GM19463 (cell line): ENCODE results near the gene GPR34.
"Not testable (repeated sequence)": the region's sequence is repeated elsewhere in the genome, so short reads cannot be mapped to it uniquely, and the experiment has no call there.

Experiments
- ATAC-seq: cut with Tn5 transposase; IDR thresholded peaks from one replicate; pipeline ENCODE4 v1.9.1; 2021; ENCODE audit warnings: mild to moderate bottlenecking, moderate library complexity; ENCODE audit not compliant: unreplicated experiment

The GPR34 gene, protein sequence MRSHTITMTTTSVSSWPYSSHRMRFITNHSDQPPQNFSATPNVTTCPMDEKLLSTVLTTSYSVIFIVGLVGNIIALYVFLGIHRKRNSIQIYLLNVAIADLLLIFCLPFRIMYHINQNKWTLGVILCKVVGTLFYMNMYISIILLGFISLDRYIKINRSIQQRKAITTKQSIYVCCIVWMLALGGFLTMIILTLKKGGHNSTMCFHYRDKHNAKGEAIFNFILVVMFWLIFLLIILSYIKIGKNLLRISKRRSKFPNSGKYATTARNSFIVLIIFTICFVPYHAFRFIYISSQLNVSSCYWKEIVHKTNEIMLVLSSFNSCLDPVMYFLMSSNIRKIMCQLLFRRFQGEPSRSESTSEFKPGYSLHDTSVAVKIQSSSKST

DNA sequence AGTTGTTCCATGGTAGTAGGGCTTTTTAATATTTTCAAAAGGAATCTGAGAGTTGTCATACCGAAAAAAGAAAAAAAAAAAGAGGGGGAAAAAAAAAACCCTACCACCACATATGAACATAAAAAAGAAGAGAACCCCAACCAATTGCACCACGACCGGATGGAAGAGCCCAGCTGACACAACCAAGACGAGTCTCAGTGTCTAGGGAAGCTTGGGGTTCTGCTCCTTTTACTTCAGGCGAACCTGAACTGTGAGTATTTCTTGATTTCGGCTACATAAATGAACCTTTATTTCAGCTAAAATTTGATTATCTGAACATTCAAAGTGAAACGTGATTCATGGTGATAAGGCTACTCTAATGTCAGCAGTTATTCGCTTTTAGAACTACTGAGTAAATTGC, at the start of gene GPR34:
TSS of gene GPR34 (plus strand) at position 139 of the 400 bp plus-strand sequence. CDS start 6,661 bp downstream, outside the sequence.
- no peak for ATAC-seq

DNA sequence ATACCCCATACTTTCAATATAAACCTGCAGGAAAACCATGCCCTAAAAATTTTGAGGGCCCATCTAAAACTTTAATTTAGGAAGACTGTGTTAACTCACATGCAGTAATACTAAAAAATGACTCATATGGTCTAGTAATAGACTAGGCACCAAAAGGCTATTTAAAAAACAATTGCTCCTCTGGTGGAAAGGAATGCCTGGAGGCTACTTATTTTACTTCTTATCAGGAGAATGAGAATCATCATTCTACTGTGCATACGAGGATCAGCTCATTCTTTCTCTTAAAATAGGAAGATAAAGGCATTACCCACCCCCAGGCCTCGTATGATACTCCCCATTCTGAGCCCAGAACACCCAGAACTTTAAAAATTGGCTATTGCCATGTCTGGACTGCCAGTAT, 42.6 kb upstream of the GPR34 start:
- ATAC-seq, result not testable (repeated sequence)

DNA sequence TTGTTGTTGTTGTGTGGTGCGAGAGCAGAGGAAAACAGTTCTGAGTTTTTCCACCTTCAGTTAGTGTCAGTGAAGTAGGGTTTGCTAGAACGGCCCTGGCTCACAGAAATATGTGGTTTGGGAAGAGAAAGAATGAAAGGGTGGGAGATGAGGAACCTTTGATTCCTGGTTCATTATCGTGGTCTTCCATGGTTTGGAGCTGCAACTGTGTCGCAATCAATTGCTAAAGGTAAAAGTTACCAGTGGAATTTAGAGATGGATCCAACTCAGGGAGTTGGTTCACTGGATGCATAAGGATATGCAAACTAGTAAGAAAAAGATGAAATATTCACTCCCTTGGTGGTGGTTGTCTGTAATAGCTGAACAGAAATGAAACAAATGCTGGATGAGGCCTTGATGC, 35.6 kb upstream of the GPR34 start:
- ATAC-seq, result no peak

DNA sequence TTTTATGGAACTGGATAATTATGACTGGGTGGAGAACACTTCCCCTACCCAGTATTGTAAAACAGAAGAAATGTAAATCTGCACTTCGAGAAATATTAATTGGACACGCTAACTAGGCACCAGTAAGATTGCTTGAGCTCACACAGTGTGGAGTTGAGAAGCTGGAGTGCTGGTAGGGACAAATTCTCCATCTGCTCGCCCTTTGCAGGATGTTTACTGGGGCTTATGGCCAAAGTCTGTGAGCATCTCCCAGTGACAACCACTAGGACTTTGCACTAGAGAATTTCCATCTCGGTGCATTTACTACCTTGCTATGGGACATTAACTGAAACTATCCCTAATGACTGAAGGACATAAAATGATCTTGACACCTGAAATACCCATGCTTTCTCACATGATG, 33.7 kb upstream of the GPR34 start:
- ATAC-seq, result no peak

DNA sequence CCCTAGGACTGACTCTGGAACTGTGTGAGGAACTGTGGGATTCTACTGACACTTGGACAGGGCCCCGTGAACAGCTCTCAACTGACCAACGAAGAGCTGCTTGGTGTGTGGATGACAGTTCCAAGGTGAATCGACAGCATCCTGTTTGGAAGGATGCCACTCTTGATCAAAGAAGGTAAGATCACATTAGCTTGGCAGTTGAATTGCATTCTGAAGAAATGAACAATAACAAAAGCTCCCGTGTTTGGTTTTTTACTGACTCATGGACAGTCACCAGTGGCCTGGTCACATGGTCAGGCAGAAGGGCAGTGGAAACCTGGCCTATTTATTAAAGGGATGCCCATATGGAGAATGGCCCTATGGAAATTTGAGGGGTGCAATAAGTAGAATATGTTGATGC, 33.1 kb upstream of the GPR34 start:
- no peak for ATAC-seq

DNA sequence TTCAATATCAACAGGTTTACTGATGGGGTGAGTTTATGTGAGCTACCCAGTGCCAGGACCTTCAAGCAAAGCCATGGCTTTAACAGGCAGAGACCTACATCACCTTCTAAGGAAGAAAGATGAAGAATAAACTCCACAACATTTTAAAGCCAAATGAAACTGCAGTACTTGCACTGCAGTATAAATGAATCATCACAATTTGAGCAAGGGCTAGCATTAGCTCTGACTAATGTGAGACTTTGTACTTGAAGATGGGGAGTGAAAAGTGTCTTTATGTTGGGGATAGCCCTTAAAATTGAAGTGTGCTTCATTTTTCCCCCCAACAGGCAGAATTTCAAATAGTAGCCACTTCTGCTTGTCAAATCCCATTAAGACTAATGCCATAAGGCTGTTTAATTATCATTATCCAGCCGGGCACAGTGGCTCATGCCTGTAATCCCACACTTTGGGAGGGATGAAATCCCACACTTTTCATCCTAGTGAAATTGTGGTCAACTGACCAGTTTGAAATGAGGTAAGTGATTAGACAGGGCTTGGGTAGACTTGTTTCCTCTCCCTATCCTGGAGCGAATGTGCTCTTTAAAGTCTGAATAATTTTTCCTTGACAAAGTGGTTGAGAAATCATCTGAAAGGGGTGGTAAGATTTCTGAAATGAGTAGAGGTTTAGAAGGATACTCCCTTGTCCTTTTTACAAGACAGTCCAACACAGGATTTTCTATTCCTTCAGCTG, 27.2 kb upstream of the GPR34 start:
- no peak for ATAC-seq

DNA sequence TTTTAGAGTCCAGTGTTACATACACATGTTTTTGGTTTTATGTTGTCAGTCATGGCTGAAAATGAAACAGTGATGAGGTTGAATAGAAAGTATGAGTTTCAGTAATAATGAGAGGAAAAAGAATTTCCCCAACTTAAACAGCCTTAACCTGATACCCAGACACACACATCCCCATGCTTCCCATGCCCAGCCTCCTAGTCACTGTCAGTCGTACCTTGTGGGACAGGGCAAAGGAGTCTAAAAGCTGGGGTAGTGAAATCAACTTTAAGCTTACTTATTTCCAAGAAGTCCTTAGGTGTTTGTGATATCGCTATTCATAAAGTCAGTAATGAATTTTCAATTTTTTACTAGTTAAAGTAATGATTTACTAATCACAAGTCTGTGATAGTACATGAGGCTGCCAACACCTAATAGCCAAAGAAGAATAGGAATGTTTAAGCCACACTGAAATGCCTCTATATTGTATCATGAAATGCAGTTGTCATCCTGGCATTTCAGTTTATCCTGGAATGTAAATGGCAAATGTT, 24.3 kb upstream of the GPR34 start:
- peak; percentile 83 for ATAC-seq

DNA sequence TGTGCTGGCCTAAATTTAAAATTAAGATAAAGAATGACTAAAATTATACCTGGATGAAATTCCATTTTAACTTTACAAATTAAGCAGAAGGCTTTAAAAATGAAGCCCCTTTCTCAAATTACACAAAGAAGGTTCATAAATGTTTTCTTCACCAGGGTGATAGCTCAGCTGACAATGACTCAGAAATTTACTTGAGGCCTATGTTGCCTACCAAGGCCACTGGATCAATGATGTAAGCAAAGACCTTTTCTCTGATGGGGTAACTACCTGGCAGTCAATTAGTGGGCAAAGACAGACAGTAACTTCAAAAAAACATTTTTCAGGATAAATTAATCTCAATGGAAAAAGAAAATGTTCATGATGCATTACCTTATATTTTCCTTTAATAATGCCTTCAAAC, 23.9 kb upstream of the GPR34 start:
- ATAC-seq, result no peak

DNA sequence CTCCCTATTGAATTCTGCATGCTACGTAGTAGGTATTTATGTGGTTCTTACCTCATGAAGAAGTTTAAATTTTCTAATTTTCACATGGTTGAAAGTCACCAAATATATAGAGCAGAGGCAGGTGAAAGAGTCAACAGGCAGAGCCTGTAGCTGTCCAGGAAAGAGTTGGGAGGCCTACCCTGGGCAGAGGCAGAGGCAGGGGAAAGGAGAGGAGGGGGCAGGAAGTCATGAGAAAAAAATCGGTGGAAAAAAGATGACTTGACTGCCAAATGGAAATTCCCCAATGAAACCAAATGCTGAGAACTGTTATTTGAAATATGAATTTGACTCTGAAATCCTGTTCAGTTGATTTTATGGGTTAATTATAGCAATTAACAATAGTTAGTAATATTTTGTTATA, 23.1 kb upstream of the GPR34 start:
- ATAC-seq, result no peak

DNA sequence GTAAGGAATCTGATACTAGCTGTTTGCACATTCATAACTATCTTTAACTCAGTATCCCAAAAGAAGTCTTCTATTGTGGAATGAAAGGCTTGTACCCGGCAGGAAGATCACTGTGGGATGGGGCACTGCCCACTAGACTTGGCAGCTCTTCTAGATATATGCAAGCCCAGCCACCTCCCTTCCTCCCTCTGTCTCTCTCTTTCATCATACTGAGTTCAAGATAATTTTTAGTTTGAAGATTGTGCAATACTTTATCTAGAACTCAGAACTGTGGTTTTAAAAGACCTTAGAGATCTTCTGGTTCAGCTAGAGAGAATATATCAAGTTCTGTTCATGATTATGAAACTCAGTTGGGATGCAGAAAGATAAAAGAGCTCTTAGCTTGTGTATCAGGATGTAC, 22.5 kb upstream of the GPR34 start:
- ATAC-seq, result no peak

DNA sequence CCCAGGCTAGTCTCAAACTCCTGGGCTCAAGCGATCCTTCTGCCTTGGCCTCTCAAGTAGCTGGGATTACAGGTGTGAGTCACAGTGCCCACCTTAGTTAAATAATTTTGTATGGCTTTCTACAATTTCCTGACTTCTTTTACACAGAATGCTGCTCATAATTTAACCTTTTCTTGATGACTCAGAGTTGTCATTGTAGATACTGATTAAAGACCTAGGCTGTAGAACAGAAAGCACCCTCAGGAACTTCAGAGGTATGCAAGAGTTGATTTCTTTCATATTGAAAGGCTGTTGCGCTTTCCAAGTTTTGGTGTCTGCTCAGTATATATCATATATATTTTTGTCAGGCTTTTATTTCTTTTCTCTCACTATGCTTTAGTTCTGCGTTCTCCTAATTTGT, 21.1 kb upstream of the GPR34 start:
- no peak for ATAC-seq

DNA sequence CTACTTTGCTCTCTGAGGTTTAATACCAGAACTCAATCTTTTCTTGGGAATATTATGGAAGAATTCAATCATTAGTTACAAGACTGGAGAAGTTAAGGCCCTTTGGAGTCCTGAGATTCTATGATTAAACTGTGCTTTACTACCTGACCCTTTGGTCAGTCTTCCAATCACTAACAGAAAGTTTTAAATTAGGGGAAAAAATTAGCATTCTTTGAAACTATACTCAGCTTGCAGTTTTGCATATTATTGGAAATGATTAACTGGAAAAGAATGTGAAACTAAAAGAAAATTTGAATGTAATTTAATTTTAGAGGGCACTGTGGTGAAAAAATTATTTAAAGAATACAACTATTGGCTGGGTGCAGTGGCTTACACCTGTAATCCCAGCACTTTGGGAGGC, 18.7 kb upstream of the GPR34 start:
- ATAC-seq, result no peak

DNA sequence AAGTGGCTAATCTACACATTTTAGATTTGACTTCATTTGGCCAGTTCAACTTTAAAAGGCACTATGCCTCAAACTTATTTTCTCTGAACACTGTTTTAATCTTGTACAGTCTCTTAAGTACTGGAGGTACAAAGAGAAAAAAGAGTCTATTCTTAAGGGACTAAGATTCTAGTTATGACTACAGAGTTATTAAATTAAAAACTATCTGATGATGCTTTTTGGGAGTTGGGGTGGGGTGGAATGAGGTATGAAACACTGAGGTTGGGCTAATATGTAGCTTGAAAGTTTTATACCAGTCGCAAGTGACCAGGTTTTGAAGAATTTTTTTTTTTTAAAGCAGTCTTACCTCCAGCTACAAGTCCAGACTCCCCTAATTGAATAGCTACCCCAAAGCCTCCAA, 17.7 kb upstream of the GPR34 start:
- ATAC-seq, result no peak

DNA sequence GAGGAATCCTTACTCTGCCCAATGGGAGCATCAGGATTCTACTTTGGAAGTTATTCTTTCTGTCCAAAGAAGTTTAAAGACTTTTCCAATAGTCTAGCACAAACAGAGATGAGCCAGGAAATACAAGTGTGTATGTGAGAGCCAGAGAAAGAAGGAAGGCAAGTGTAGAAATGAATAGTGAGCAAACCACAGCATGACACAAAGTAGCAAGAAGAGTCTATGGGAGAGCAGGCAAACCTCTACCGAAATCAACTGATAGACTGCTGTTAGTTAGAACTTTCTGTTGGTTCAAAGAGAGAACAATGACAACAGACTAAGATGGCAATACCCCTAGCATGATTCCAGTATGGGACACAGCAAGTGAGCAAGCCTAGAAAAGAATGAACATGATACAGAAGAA, 16.1 kb upstream of the GPR34 start:
- ATAC-seq, result no peak

DNA sequence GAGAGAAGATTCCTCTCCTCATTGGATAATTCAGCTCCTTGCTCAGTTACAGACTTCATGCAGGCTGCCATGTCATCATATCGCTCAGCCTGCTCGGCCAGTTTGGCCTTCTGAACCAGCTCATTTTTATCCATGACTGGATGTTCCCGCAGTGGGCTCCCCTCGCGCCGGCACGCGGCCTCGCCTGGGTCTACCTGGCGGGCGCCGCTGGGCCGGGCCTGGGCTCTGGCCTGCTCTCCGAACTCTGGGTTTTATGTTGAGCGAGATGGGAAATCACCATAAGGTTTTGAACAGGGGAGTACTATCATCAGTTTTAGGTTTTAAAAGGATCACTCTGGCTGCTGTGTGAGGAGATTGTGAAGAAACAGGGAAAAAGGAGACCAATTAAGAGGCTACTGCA, 12.4 kb upstream of the GPR34 start:
- not testable (repeated sequence) for ATAC-seq

DNA sequence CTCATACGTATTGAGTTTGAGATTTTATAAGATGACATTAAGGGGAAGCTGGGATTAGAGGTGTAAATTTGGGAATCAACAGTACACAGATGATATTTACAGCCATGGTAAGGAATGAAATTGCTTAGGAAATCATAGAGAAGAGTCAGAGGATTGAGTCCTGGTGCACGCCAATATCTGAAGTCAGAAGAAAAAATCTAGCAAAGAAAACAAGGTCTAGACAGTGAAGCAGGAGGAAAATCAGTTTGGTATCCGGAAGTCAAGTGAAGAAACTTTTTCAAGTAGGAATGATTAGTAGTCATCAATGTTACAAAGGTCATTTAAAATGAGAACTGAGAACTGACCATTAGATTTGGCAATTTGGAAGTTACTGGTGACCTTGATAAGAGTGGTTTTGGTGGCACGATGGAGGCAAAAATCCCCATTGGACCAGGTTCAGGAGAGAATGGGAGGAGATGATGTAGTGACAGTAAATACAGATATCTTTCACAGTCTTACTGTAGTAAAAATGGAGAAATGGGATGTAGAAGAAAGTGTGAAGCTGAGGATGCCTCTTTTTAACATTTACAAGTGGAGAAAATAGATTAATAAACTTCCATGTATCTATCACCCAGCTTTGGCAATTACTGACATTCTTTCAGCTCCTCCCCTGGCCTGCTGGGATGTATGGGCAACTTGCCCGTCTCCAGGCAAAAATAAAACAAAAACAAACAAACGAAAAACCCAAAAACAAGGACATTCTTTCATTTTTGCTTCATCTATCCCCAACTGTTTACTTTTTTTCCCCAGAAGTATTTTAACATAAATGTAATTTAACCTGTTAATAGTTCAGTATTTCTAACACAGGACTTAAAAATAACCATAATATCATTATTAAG, 11.4 kb upstream of the GPR34 start:
- no peak for ATAC-seq

DNA sequence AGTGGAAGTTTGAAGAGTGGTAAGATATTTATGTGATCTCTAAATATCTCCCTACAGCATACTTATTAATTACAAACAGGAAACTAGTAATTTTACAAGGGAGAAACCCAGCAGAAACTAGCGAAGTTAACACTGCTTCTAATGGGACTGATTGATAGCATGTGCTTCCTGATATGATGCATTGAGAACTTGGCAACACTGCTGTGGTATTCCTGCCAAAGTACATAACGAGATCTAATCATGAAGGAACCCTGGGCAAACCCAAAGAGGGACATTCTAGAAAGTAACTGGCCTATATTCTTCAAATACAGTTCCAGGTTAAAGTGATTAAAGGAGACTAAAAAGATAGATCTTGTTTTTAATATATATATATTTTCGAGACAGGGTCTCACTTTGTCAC, 4.6 kb upstream of the GPR34 start:
- no peak for ATAC-seq

DNA sequence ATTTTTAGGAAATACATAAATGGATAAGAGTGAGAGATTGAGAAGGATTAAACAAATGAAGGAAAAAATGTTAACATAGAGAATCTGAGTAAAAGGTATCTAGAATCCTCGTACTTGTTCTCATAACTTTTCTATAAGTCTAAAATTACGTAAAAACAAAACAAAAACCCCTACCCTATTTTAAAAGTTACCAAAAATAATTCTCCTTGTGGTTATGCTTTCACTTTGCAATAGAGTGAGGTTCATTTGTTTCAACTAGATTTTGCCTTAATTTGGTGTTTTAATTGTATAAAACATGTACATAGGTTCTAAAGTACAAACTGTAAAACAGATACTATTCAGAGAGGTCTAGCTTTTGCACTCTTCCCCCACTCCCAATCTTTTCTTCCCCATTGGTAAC, 3.8 kb upstream of the GPR34 start:
- no peak for ATAC-seq

DNA sequence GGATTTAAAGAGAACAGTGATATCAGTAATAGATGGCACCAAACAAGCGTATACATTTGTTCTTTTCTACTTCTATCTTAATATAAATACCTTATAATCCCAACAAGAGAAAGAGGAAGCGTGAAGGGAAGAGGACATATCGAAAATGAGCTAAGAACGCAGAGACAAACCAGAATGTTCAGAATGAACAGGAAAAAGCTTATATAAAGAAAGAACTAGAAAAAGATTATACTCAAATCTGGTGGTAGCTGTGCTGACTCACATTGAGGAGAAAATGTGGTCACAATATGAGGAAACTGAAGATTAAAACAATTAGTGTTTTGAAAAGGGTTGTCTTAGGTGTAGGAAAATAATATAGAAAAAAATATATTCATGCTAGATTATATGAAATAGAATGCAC, 2.0 kb upstream of the GPR34 start:
- no peak for ATAC-seq

DNA sequence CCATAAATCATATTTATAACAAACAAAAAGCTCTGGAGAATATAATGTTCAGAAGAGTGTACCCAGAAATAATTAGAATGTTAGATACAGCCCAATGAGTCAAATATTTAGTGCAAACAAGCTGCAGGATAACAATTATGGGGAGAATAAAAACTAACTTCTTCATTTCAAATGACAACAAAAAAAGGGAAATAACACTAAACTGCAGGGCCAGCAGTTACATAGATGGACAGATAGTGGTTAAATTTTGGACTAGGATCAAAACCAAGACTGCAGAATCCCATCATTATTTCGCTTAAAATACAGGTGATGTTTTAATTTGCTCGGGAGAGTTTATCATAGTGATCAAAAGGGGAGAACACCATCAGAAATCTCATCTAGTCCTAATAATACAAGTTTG, 617 bp upstream of the GPR34 start:
- no peak for ATAC-seq

DNA sequence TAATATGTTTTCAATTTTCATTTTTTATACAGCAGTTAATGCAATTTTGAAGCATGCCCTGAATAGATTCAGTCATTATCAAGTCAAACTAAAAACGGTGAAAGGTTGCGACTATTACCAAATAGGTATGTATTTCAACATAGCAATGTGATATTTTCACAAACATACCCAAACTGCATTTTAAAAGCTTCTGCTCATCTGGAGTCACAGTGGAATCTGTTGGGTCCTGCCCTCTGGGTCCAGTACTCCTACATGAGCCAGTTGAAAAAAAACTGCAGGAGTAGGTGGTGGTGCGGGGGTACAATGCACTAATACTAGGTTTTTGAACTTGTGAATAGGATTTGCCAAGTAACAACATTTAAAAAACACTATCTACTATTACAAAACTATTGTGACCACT, 938 bp downstream of the GPR34 start:
- ATAC-seq, result no peak
